Measurements from ENCODE around the gene VPS35L. TPM values are rescaled to one million over a fixed set of nuclear protein-coding genes. Genes with fewer than 3 reads are reported as not detected.
A peak's percentile ranks its signal among the peaks of the same experiment; 100 is the strongest.

The VPS35L gene
- total and polyA plus RNA-seq, 2 experiments from 2014 or later: 47.5 to 52.8 TPM

- no peaks in the 10 kb centered on the region for H3K4me1 ChIP-seq (ENCODE audit: insufficient read depth)
- H3K9me2 ChIP-seq (replicated peaks; ENCODE audit: insufficient read depth): no peaks in the 10 kb centered on the region
- no peak overlapping the region for H3K27ac ChIP-seq
- no peaks in the 10 kb centered on the region for H3K79me2 ChIP-seq
- H3K36me3 ChIP-seq (replicated peaks; ENCODE audit: insufficient read depth, low read depth): no peaks in the 10 kb centered on the region
- H3K27me3 ChIP-seq: no peaks in the 10 kb centered on the region
- WGBS (ENCODE audit: low lambda C conversion rate, missing lambda C conversion rate): 86% methylated on average over 6 of the region's 6 CpGs
- no peak for DNase-seq (ENCODE audit: low spot score)
- no peak overlapping the region for H3K4me3 ChIP-seq
- no peak for TF ChIP-seq EZH2phosphoT487 (IDR thresholded peaks at IDR 0.05; ENCODE audit: low read depth, severe bottlenecking, unreplicated experiment)
- TF ChIP-seq EZH2 (IDR thresholded peaks at IDR 0.05; ENCODE audit: borderline replicate concordance): no peak
- no peak for TF ChIP-seq CTCF (IDR thresholded peaks at IDR 0.05; ENCODE audit: poor library complexity)
- H3K4me2 ChIP-seq: no peak overlapping the region
- no peak overlapping the region for H2AFZ ChIP-seq
- H4K20me1 ChIP-seq (ENCODE audit: insufficient read depth, poor library complexity, severe bottlenecking): no peaks in the 10 kb centered on the region
- no peaks in the 10 kb centered on the region for H3K9me3 ChIP-seq (ENCODE audit: low read depth)
These were observed 43.5 kb downstream of the VPS35L start for GRCh38 chr16:19598805-19599510.

- Histone ChIP-seq H3K4me3 (no peak overlapping the region), H3K27me3 (no peaks in the 10 kb centered on the region), H3K79me2 (no peaks in the 10 kb centered on the region), H3K27ac (no peak overlapping the region), H3K4me2 (no peak overlapping the region), H3K36me3 (replicated peaks; ENCODE audit: insufficient read depth, low read depth) (no peaks in the 10 kb centered on the region), H3K9me3 (ENCODE audit: low read depth) (no peaks in the 10 kb centered on the region), H4K20me1 (ENCODE audit: insufficient read depth, poor library complexity, severe bottlenecking) (no peaks in the 10 kb centered on the region), H3K9me2 (replicated peaks; ENCODE audit: insufficient read depth) (no peaks in the 10 kb centered on the region), H2AFZ (no peak overlapping the region), H3K4me1 (ENCODE audit: insufficient read depth) (no peaks in the 10 kb centered on the region)
- DNase-seq (ENCODE audit: low spot score): no peak
- WGBS (ENCODE audit: low lambda C conversion rate, missing lambda C conversion rate): 93% methylated on average over 5 of the region's 5 CpGs
- no peak for TF ChIP-seq CTCF (IDR thresholded peaks at IDR 0.05; ENCODE audit: poor library complexity)
- no peak for TF ChIP-seq EZH2phosphoT487 (IDR thresholded peaks at IDR 0.05; ENCODE audit: low read depth, severe bottlenecking, unreplicated experiment)
- no peak for TF ChIP-seq EZH2 (IDR thresholded peaks at IDR 0.05; ENCODE audit: borderline replicate concordance)
These were observed 44.6 kb downstream of the VPS35L start for GRCh38 chr16:19599968-19600716.

GRCh38 chr16:19601083-19601976 is 45.8 kb downstream of the VPS35L start:
- Histone ChIP-seq H3K9me3 (ENCODE audit: low read depth) (no peaks in the 10 kb centered on the region), H3K4me1 (ENCODE audit: insufficient read depth) (no peaks in the 10 kb centered on the region), H2AFZ (no peak overlapping the region), H3K4me3 (no peak overlapping the region), H3K4me2 (no peak overlapping the region), H3K27me3 (no peaks in the 10 kb centered on the region), H3K36me3 (replicated peaks; ENCODE audit: insufficient read depth, low read depth) (no peaks in the 10 kb centered on the region), H3K27ac (no peak overlapping the region), H3K9me2 (replicated peaks; ENCODE audit: insufficient read depth) (no peaks in the 10 kb centered on the region), H3K79me2 (no peaks in the 10 kb centered on the region), H4K20me1 (ENCODE audit: insufficient read depth, poor library complexity, severe bottlenecking) (no peaks in the 10 kb centered on the region)
- 72% methylated on average over 13 of the region's 13 CpGs for WGBS (ENCODE audit: low lambda C conversion rate, missing lambda C conversion rate)
- no peak for TF ChIP-seq EZH2phosphoT487 (IDR thresholded peaks at IDR 0.05; ENCODE audit: low read depth, severe bottlenecking, unreplicated experiment)
- peak; percentile 75 for TF ChIP-seq CTCF (IDR thresholded peaks at IDR 0.05; ENCODE audit: poor library complexity)
- DNase-seq (ENCODE audit: low spot score): peak; percentile 52

Data from hepatocyte (in vitro differentiated cells).